H1 (cell line): ENCODE data around the gene C20orf202. TPM values are rescaled to one million over a fixed set of nuclear protein-coding genes. Genes with fewer than 3 reads are reported as not detected.

Experiments used
- NANOG ChIP-seq: IDR thresholded peaks from 2 replicates; pipeline ENCODE4 v1.6.1; 2011; ENCODE audit warnings: low read length, low read depth, mild to moderate bottlenecking, inconsistent platforms; ENCODE audit not compliant: insufficient read depth, poor library complexity, severe bottlenecking
- PHF8 ChIP-seq: fragments of 200-600 bp; sonication (generic); conservative IDR thresholded peaks from 2 replicates; pipeline ENCODE4 v1.7.1; 2012; ENCODE audit warnings: low read depth, mild to moderate bottlenecking, inconsistent platforms, low read length, moderate library complexity
- polyA plus RNA-seq, 7 experiments: library from polyadenylated mRNA; depleted of rRNA in 3 of 7; stranded (reverse) in 5 of 7; unstranded in 2 of 7; fragments of >200 nt in 5 of 7; fragments of 200-250 nt in 2 of 7; gene quantifications; 1 replicate in 5 of 7; 2 replicates in 1 of 7; 4 replicates in 1 of 7; pipeline versions ENCODE4 v1.2.1 to v1.2.3, GENCODE V29; 2011 to 2013; ENCODE audit warnings: missing spikeins in 2 of 7, mixed read lengths in 2 of 7
- total RNA-seq: library from RNA; stranded (reverse); fragmentation: NEBNext Ultra II Directional; extraction: Animal tissue kit (Norgen Biotek cat#: 25700); gene quantifications from 2 replicates; pipeline ENCODE4 v1.2.1, GENCODE V29; 2021

The C20orf202 gene
- total and polyA plus RNA-seq, 2 of the 8 experiments (the other 6 are each of a cell fraction or from before 2014, with no cell fraction given): 0.12 TPM; not detected in 1

DNA sequence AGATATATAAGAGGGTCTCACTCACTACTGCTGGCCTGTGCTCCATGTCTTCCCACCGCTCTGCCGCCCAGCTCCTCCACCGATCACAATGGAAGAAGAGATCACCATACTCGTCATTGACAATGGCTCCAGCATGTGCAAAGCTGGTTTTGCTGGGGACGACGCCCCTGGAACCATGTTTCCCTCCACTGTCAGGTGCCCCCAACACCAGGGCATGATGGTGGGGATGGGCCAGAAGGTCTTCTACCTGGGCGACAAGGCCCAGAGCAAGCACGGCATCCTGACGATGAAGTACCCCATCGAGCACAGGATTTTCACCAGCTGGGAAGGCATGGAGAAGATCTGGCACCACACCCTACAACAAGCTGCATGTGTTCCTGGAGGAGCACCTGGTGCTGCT is 42.8 kb upstream of the C20orf202 start (continued):
- TF ChIP-seq NANOG (no peak), PHF8 (no peak)
